K562 (cell line): Measurements from ENCODE around the gene RASD2. TPM values are rescaled to one million over a fixed set of nuclear protein-coding genes. Genes with fewer than 3 reads are reported as not detected.

ENCODE experiments used
- AFF4 ChIP-seq: sonication (generic); formaldehyde crosslinking; IDR thresholded peaks from 2 replicates; pipeline ENCODE4 v1.8.0; 2023; ENCODE audit warnings: mild to moderate bottlenecking, missing genetic modification reagents
- MAFK ChIP-seq: IDR thresholded peaks from 2 replicates; pipeline ENCODE4 v1.6.1; 2011; ENCODE audit warnings: low read length, improper control_type of control experiment
- MCM7 ChIP-seq, 2 experiments: fragments of 450-650 bp; IDR thresholded peaks; 2 replicates each; pipeline ENCODE4 v1.6.1; 2016 to 2018
- NFE2L1 ChIP-seq: fragments of 450-650 bp; IDR thresholded peaks from 2 replicates; pipeline ENCODE4 v1.6.1; 2016; ENCODE audit warnings: missing genetic modification characterization, low read depth, mild to moderate bottlenecking, missing compliant biosample characterization, moderate library complexity, borderline replicate concordance
- NONO ChIP-seq, 2 experiments: fragments of 200-400 bp in 1 of 2; fragments of 450-650 bp in 1 of 2; formaldehyde crosslinking in 1 of 2; IDR thresholded peaks; 2 replicates each; pipeline ENCODE4 v1.6.1; 2017; ENCODE audit warnings: low read depth in 2 of 2, mild to moderate bottlenecking in 2 of 2, moderate library complexity in 2 of 2, low read length in 1 of 2
- RNF2 ChIP-seq: sonication (generic); IDR thresholded peaks from 2 replicates; pipeline ENCODE4 v1.6.1; 2016
- ZBTB2 ChIP-seq: fragments of 450-650 bp; IDR thresholded peaks from 2 replicates; pipeline ENCODE4 v1.6.1; 2016; ENCODE audit warnings: antibody characterized with exemption
- ZC3H8 ChIP-seq: fragments of 450-650 bp; IDR thresholded peaks from 2 replicates; pipeline ENCODE4 v1.6.1; 2017
- ZNF174 ChIP-seq: fragments of 250-450 bp; sonication (Bioruptor Pico); IDR thresholded peaks from 2 replicates; pipeline ENCODE4 v1.4.0; 2020; ENCODE audit warnings: mild to moderate bottlenecking
- ZNF655 ChIP-seq: fragments of 250-450 bp; sonication (Bioruptor Pico); IDR thresholded peaks from 2 replicates; pipeline ENCODE4 v1.5.0; 2021
- polyA plus RNA-seq, 8 experiments: library from polyadenylated mRNA; depleted of rRNA in 4 of 8; stranded (reverse) in 5 of 8; unstranded in 3 of 8; fragments of >200 nt; fragmentation: Nextera tagmentation in 2 of 8; fragmentation: Illumina TruSeq in 1 of 8; extraction: Ambion mirVana in 2 of 8; extraction: Trizol in 1 of 8; gene quantifications; 2 replicates each; pipeline versions ENCODE4 v1.2.1 to v1.2.3, GENCODE V29; 2011 to 2014; ENCODE audit warnings: inconsistent platforms in 1 of 8, missing spikeins in 1 of 8
- total RNA-seq, 7 experiments: library from RNA; depleted of rRNA in 6 of 7; stranded (reverse); fragments of >200 nt in 6 of 7; fragmentation: Illumina TruSeq in 2 of 7; extraction: Trizol in 2 of 7; gene quantifications; 2 replicates each; pipeline versions ENCODE4 v1.2.1 to v1.2.3, GENCODE V29; 2011 to 2021; ENCODE audit warnings: low replicate concordance in 1 of 7

The RASD2 gene
- total and polyA plus RNA-seq, 9 of the 15 experiments (the other 6 are each of a cell fraction or from before 2014, with no cell fraction given): 0.05 TPM; not detected in 8

GRCh38 chr22:35491908-35492380 is 48.7 kb upstream of the RASD2 start (continued):
- TF ChIP-seq AFF4 (CRISPR knock-in tag) (no peak), ZNF655 (CRISPR knock-in tag) (no peak), NONO (IDR thresholded peaks at IDR 0.05; ENCODE audit: low read depth in 2 of 2, low read length in 1 of 2) (no peak), RNF2 (no peak), NFE2L1 (tag) (no peak), ZC3H8 (no peak), MAFK (no peak), ZNF174 (CRISPR knock-in tag) (no peak), MCM7 (IDR thresholded peaks at IDR 0.05) (no peak), ZBTB2 (no peak)
